GM21390 (cell line): ENCODE measurements around the gene ST3GAL2.
"Not testable (repeated sequence)": the region's sequence is repeated elsewhere in the genome, so short reads cannot be mapped to it uniquely, and the experiment has no call there.

ENCODE experiments used
- ATAC-seq: cut with Tn5 transposase; IDR thresholded peaks from one replicate; pipeline ENCODE4 v1.9.1; 2021; ENCODE audit not compliant: unreplicated experiment

Gene ST3GAL2

GRCh38 chr16:70349783-70350182 lies 89.1 kb downstream of the ST3GAL2 start:
- no peak for ATAC-seq

- ATAC-seq, result no peak
Observed at GRCh38 chr16:70348991-70349390, 89.9 kb downstream of the ST3GAL2 start.

GRCh38 chr16:70345840-70346239 lies 93.1 kb downstream of the ST3GAL2 start:
- no peak for ATAC-seq

GRCh38 chr16:70342016-70342415 lies 96.9 kb downstream of the ST3GAL2 start:
- no peak for ATAC-seq

- ATAC-seq, result no peak
Observed at GRCh38 chr16:70341600-70341999, 97.3 kb downstream of the ST3GAL2 start.

- no peak for ATAC-seq
Observed at GRCh38 chr16:70337814-70338213, 101.1 kb downstream of the ST3GAL2 start.

GRCh38 chr16:70332728-70333127 lies 106.2 kb downstream of the ST3GAL2 start:
- not testable (repeated sequence) for ATAC-seq

- ATAC-seq, result no peak
Observed at GRCh38 chr16:70331588-70332358, 107.1 kb downstream of the ST3GAL2 start.

GRCh38 chr16:70331091-70331490 lies 107.8 kb downstream of the ST3GAL2 start:
- no peak for ATAC-seq
